Kidney glomerular epithelial cell (primary cell): Measurements from ENCODE around the gene PUM1.
"Not testable (repeated sequence)": the region's sequence is repeated elsewhere in the genome, so short reads cannot be mapped to it uniquely, and the experiment has no call there.

ENCODE experiments used
- DNase-seq: peaks from one replicate; lab custom pipeline; 2025; lab: John Stamatoyannopoulos, UW

PUM1 gene

GRCh38 chr1:30995990-30996612 is 69.4 kb downstream of the PUM1 start:
- no peak for DNase-seq

- no peak for DNase-seq
These were observed 73.5 kb downstream of the PUM1 start for GRCh38 chr1:30991862-30992606.

- DNase-seq, result no peak
These were observed 74.9 kb downstream of the PUM1 start for GRCh38 chr1:30990591-30990990.

GRCh38 chr1:30988045-30988444 is 77.5 kb downstream of the PUM1 start:
- no peak for DNase-seq

- DNase-seq, result no peak
These were observed 78.8 kb downstream of the PUM1 start for GRCh38 chr1:30986755-30987154.

- no peak for DNase-seq
These were observed 80.5 kb downstream of the PUM1 start for GRCh38 chr1:30984991-30985503.

GRCh38 chr1:30984165-30984889 is 81.2 kb downstream of the PUM1 start:
- no peak for DNase-seq

- no peak for DNase-seq
These were observed 82.6 kb downstream of the PUM1 start for GRCh38 chr1:30982937-30983336.

GRCh38 chr1:30982431-30982830 is 83.1 kb downstream of the PUM1 start:
- DNase-seq, result no peak

- DNase-seq, result no peak
These were observed 84.3 kb downstream of the PUM1 start for GRCh38 chr1:30981172-30981571.

- no peak for DNase-seq
These were observed 88.0 kb downstream of the PUM1 start for GRCh38 chr1:30977511-30977910.

GRCh38 chr1:30977105-30977504 is 88.4 kb downstream of the PUM1 start:
- no peak for DNase-seq

GRCh38 chr1:30976143-30976542 is 89.4 kb downstream of the PUM1 start:
- peak; percentile 52 for DNase-seq

- DNase-seq, result no peak
These were observed 90.3 kb downstream of the PUM1 start for GRCh38 chr1:30975217-30975616.

- DNase-seq, result no peak
These were observed 91.0 kb downstream of the PUM1 start for GRCh38 chr1:30974536-30974935.

GRCh38 chr1:30972349-30972748 is 93.2 kb downstream of the PUM1 start:
- not testable (repeated sequence) for DNase-seq

GRCh38 chr1:30971496-30971895 is 94.0 kb downstream of the PUM1 start:
- DNase-seq, result no peak

- DNase-seq, result no peak
These were observed 95.6 kb downstream of the PUM1 start for GRCh38 chr1:30969903-30970302.

GRCh38 chr1:30968220-30968971 is 97.1 kb downstream of the PUM1 start:
- DNase-seq, result no peak

- peak; percentile 27 for DNase-seq
These were observed 98.7 kb downstream of the PUM1 start for GRCh38 chr1:30966690-30967369.

- no peak for DNase-seq
These were observed 99.5 kb downstream of the PUM1 start for GRCh38 chr1:30965924-30966599.
